SK-N-SH (cell line): Measurements from ENCODE around the gene REG1A. TPM values are rescaled to one million over a fixed set of nuclear protein-coding genes. Genes with fewer than 3 reads are reported as not detected.

Experiments
- MXI1 ChIP-seq: IDR thresholded peaks from 2 replicates; pipeline ENCODE4 v1.6.1; 2012; ENCODE audit warnings: mild to moderate bottlenecking, low read depth, low read length, improper control_type of control experiment
- polyA plus RNA-seq, 3 experiments: library from polyadenylated mRNA; depleted of rRNA; stranded (reverse); fragments of >200 nt; gene quantifications; 2 replicates each; pipeline ENCODE4 v1.2.3, GENCODE V29; 2012

The REG1A gene
- polyA plus RNA-seq, 1 of the 3 experiments (the other 2 are of a cell fraction) = not detected

- TF ChIP-seq MXI1 = no peak
- TF ChIP-seq, all 33 proteins: peak for 0
Observed at GRCh38 chr2:79171348-79171958, 51.2 kb downstream of the REG1A start (continued).

Other genes with a start within 250 kb of the REG1A start
- not detected in 2 replicates for gene REG3G, start 94.8 kb upstream of the REG1A start, polyA plus RNA-seq (2012; rRNA removed)
- not detected in 2 replicates for gene REG1B, start 32.5 kb upstream of the REG1A start, polyA plus RNA-seq (2012; rRNA removed)
- gene REG3A, start 39.3 kb downstream of the REG1A start, polyA plus RNA-seq (2012; rRNA removed) = not detected in 2 replicates